H1 (cell line): ENCODE results near the gene GRP. TPM values are rescaled to one million over a fixed set of nuclear protein-coding genes. Genes with fewer than 3 reads are reported as not detected.

ENCODE experiments used
- CTCF ChIA-PET: fragments of 300-600 bp; sonication (Branson Sonifier 250); formaldehyde crosslinking; loops from one replicate; lab custom pipeline; 2021; ENCODE audit not compliant: partially characterized antibody; lab: Charles Lee
- POLR2A ChIA-PET: fragments of 300-600 bp; sonication (Branson Sonifier 250); formaldehyde crosslinking; loops from one replicate; lab custom pipeline; 2021; ENCODE audit warnings: inconsistent platforms; ENCODE audit not compliant: partially characterized antibody; lab: Charles Lee
- DNase-seq, 2 experiments: peaks; one replicate each; pipeline versions ENCODE4 v3.0.0 to v3.0.0-alpha.2; 2010 to 2022; ENCODE audit warnings: low spot score in 2 of 2, low read depth in 1 of 2, mixed read lengths in 1 of 2
- FAIRE-seq: peaks from 2 replicates; lab custom pipeline; 2011; peaks lifted over from hg19 to GRCh38; lab: Jason Lieb, UNC
- H2AFZ ChIP-seq: 2 replicates; pipeline ENCODE4 v1.8.1; 2012; ENCODE audit warnings: low read length, inconsistent platforms
- H2AK5ac ChIP-seq: 2 replicates; pipeline ENCODE4 v1.6.1; 2013; ENCODE audit warnings: low read depth, low read length
- H2BK120ac ChIP-seq: replicated peaks from 2 replicates; pipeline ENCODE3; 2013; ENCODE audit warnings: low read depth, low read length, inconsistent platforms
- H2BK12ac ChIP-seq: 2 replicates; pipeline ENCODE4 v1.6.1; 2013; ENCODE audit warnings: low read depth, low read length
- H2BK15ac ChIP-seq: 2 replicates; pipeline ENCODE4 v1.6.1; 2013; ENCODE audit warnings: low read length
- H2BK20ac ChIP-seq: 2 replicates; pipeline ENCODE4 v1.6.1; 2013; ENCODE audit warnings: low read length
- H2BK5ac ChIP-seq: 2 replicates; pipeline ENCODE4 v1.6.1; 2013; ENCODE audit warnings: low read depth, low read length
- H3K14ac ChIP-seq: 2 replicates; pipeline ENCODE4 v1.6.1; 2013; ENCODE audit warnings: inconsistent platforms; ENCODE audit not compliant: insufficient read length
- H3K18ac ChIP-seq: 2 replicates; pipeline ENCODE4 v1.6.1; 2013; ENCODE audit warnings: low read length; ENCODE audit errors: extremely low read depth
- H3K23ac ChIP-seq: 2 replicates; pipeline ENCODE4 v1.6.1; 2013; ENCODE audit warnings: inconsistent platforms; ENCODE audit not compliant: insufficient read length
- H3K23me2 ChIP-seq: 2 replicates; pipeline ENCODE4 v1.6.1; 2013; ENCODE audit warnings: low read depth, low read length
- H3K27ac ChIP-seq: 2 replicates; pipeline ENCODE4 v1.6.1; 2011; ENCODE audit warnings: low read depth, low read length, inconsistent platforms
- H3K27me3 ChIP-seq, 4 experiments: replicated peaks in 1 of 4; 1 replicate in 1 of 4; 2 replicates in 3 of 4; pipeline versions ENCODE4 v1.6.1 to v1.8.1; 2011 to 2013; ENCODE audit warnings: low read length in 3 of 4, mild to moderate bottlenecking in 3 of 4, inconsistent platforms in 2 of 4, mixed read lengths in 2 of 4, moderate library complexity in 1 of 4; ENCODE audit not compliant: control insufficient read depth in 3 of 4, insufficient read depth in 3 of 4; ENCODE audit errors: extremely low read depth in 1 of 4
- H3K36me3 ChIP-seq, 4 experiments: 2 replicates each; pipeline versions ENCODE4 v1.6.1 to v1.8.1; 2011 to 2013; ENCODE audit warnings: mild to moderate bottlenecking in 4 of 4, low read length in 3 of 4, moderate library complexity in 2 of 4, control low read depth in 1 of 4, inconsistent platforms in 1 of 4; ENCODE audit not compliant: insufficient read depth in 4 of 4, control insufficient read depth in 2 of 4
- H3K4ac ChIP-seq: replicated peaks from 2 replicates; pipeline ENCODE3; 2013; ENCODE audit warnings: low read length, low read depth, mixed read lengths, inconsistent platforms; ENCODE audit not compliant: insufficient read length
- H3K4me1 ChIP-seq, 4 experiments: replicated peaks in 1 of 4; 1 replicate in 1 of 4; 2 replicates in 3 of 4; pipeline versions ENCODE4 v1.6.1 to v1.8.1; 2011 to 2013; ENCODE audit warnings: low read length in 3 of 4, inconsistent platforms in 2 of 4, mixed read lengths in 1 of 4; ENCODE audit not compliant: insufficient read depth in 4 of 4, control insufficient read depth in 3 of 4
- H3K4me2 ChIP-seq, 2 experiments: 2 replicates each; pipeline versions ENCODE4 v1.6.1 to v1.8.1; 2011 to 2013; ENCODE audit warnings: low read depth in 2 of 2, low read length in 2 of 2, control low read depth in 1 of 2, inconsistent platforms in 1 of 2, mild to moderate bottlenecking in 1 of 2; ENCODE audit not compliant: insufficient read depth in 1 of 2
- H3K4me3 ChIP-seq, 4 experiments: fragments of 200-600, 300-600 bp in 1 of 4; sonication (generic), shearing (Covaris generic), sonication (Bioruptor Twin) in 1 of 4; 2 replicates each; pipeline versions ENCODE4 v1.5.1 to v1.8.1; 2011 to 2016; ENCODE audit warnings: low read length in 4 of 4, low read depth in 3 of 4, control low read depth in 2 of 4, inconsistent platforms in 2 of 4, mild to moderate bottlenecking in 2 of 4, mixed read lengths in 1 of 4, moderate library complexity in 1 of 4; ENCODE audit not compliant: insufficient read depth in 2 of 4; ENCODE audit errors: extremely low read depth in 1 of 4
- H3K56ac ChIP-seq: replicated peaks from 2 replicates; pipeline ENCODE3; 2013; ENCODE audit warnings: low read depth, mild to moderate bottlenecking, mixed read lengths, low read length, inconsistent platforms; ENCODE audit not compliant: insufficient read length
- H3K79me1 ChIP-seq: 2 replicates; pipeline ENCODE4 v1.6.1; 2013; ENCODE audit warnings: low read depth, low read length, control low read depth
- H3K79me2 ChIP-seq, 2 experiments: 2 replicates each; pipeline versions ENCODE4 v1.6.1 to v1.8.1; 2012 to 2013; ENCODE audit warnings: low read length in 2 of 2, mild to moderate bottlenecking in 2 of 2, inconsistent platforms in 1 of 2; ENCODE audit not compliant: insufficient read depth in 2 of 2, control insufficient read depth in 1 of 2
- H3K9ac ChIP-seq, 4 experiments: replicated peaks in 1 of 4; 1 replicate in 1 of 4; 2 replicates in 3 of 4; pipeline versions ENCODE4 v1.6.1 to v1.8.1; 2011 to 2013; ENCODE audit warnings: low read depth in 3 of 4, low read length in 3 of 4, control low read depth in 2 of 4, mild to moderate bottlenecking in 2 of 4, moderate library complexity in 2 of 4, inconsistent platforms in 1 of 4; ENCODE audit errors: extremely low read depth in 1 of 4
- H3K9me3 ChIP-seq, 2 experiments: 2 replicates each; pipeline versions ENCODE4 v1.6.1 to v1.8.1; 2012 to 2013; ENCODE audit warnings: mild to moderate bottlenecking in 2 of 2, moderate library complexity in 2 of 2, control low read depth in 1 of 2, inconsistent platforms in 1 of 2, low read depth in 1 of 2, low read length in 1 of 2, mixed read lengths in 1 of 2; ENCODE audit not compliant: insufficient read depth in 2 of 2
- H4K20me1 ChIP-seq, 2 experiments: replicated peaks in 1 of 2; 2 replicates each; pipeline versions ENCODE3 to v1.8.1; 2011 to 2013; ENCODE audit warnings: inconsistent platforms in 2 of 2, low read length in 2 of 2, mild to moderate bottlenecking in 1 of 2; ENCODE audit not compliant: insufficient read depth in 2 of 2, control insufficient read depth in 1 of 2
- H4K5ac ChIP-seq: 2 replicates; pipeline ENCODE4 v1.6.1; 2013; ENCODE audit warnings: low read length, low read depth, mixed read lengths, inconsistent platforms; ENCODE audit not compliant: insufficient read length
- H4K8ac ChIP-seq: 2 replicates; pipeline ENCODE4 v1.8.0; 2013; ENCODE audit warnings: mild to moderate bottlenecking, moderate library complexity, low read length, inconsistent platforms; ENCODE audit not compliant: insufficient read depth; ENCODE audit errors: extremely low read depth
- H4K91ac ChIP-seq: replicated peaks from 2 replicates; pipeline ENCODE3; 2013; ENCODE audit warnings: low read length, mixed read lengths, inconsistent platforms; ENCODE audit not compliant: insufficient read length
- BRCA1 ChIP-seq: IDR thresholded peaks from 2 replicates; pipeline ENCODE4 v1.6.1; 2012; ENCODE audit warnings: low read depth, low read length, improper control_type of control experiment
- CREB1 ChIP-seq: IDR thresholded peaks from 2 replicates; pipeline ENCODE4 v1.6.1; 2012; ENCODE audit warnings: inconsistent platforms
- HDAC2 ChIP-seq, 2 experiments: fragments of 300-600 bp in 1 of 2; sonication (generic) in 1 of 2; IDR thresholded peaks; 2 replicates each; pipeline ENCODE4 v1.6.1; 2011 to 2012; ENCODE audit warnings: low read depth in 2 of 2, low read length in 2 of 2, mild to moderate bottlenecking in 2 of 2, moderate library complexity in 2 of 2, borderline replicate concordance in 1 of 2, inconsistent platforms in 1 of 2
- JUND ChIP-seq: IDR thresholded peaks from 2 replicates; pipeline ENCODE4 v1.6.1; 2011; ENCODE audit warnings: mild to moderate bottlenecking, improper control_type of control experiment, low read length
- RAD21 ChIP-seq, 2 experiments: IDR thresholded peaks in 1 of 2; conservative IDR thresholded peaks in 1 of 2; 2 replicates each; pipeline ENCODE4 v1.6.1; 2011; ENCODE audit warnings: low read depth in 2 of 2, low read length in 2 of 2, improper control_type of control experiment in 1 of 2, inconsistent platforms in 1 of 2, mild to moderate bottlenecking in 1 of 2, moderate library complexity in 1 of 2
- RNF2 ChIP-seq: fragments of 200-900, 300-1000 bp; sonication (generic); IDR thresholded peaks from 2 replicates; pipeline ENCODE4 v1.7.1; 2016; ENCODE audit warnings: borderline replicate concordance, low read depth, mild to moderate bottlenecking, antibody characterized with exemption, low read length; ENCODE audit not compliant: poor library complexity, severe bottlenecking; ENCODE audit errors: missing control alignments
- SP4 ChIP-seq: IDR thresholded peaks from 2 replicates; pipeline ENCODE4 v1.6.1; 2012; ENCODE audit warnings: low read length, inconsistent platforms
- SRF ChIP-seq: IDR thresholded peaks from 2 replicates; pipeline ENCODE4 v1.6.1; 2011; ENCODE audit warnings: mild to moderate bottlenecking, low read depth, low read length, moderate library complexity
- TBP ChIP-seq: IDR thresholded peaks from 2 replicates; pipeline ENCODE4 v1.6.1; 2011; ENCODE audit warnings: low read depth, low read length, improper control_type of control experiment
- TCF12 ChIP-seq: IDR thresholded peaks from 2 replicates; pipeline ENCODE4 v1.6.1; 2011; ENCODE audit warnings: low read depth, mild to moderate bottlenecking, low read length
- ZNF274 ChIP-seq: IDR thresholded peaks from 2 replicates; pipeline ENCODE4 v1.7.0; 2012; ENCODE audit warnings: low read length, borderline replicate concordance; ENCODE audit errors: extremely low read depth
- WGBS, 2 experiments: shearing (Covaris generic) in 1 of 2; methylation state at CpG; one replicate each; pipeline versions ENCODE4 v1.1.6 to v1.1.7; 2013 to 2015; ENCODE audit warnings: low lambda C conversion rate in 2 of 2, mixed read lengths in 2 of 2, inconsistent platforms in 1 of 2, low coverage in 1 of 2, missing lambda C conversion rate in 1 of 2; ENCODE audit not compliant: insufficient replicate concordance in 2 of 2, insufficient coverage in 1 of 2, insufficient read length in 1 of 2; ENCODE audit errors: extremely low coverage in 1 of 2, missing lambda C conversion rate in 1 of 2; 5-methylcytosine and 5-hydroxymethylcytosine counted together
- polyA plus RNA-seq, 7 experiments: library from polyadenylated mRNA; depleted of rRNA in 3 of 7; stranded (reverse) in 5 of 7; unstranded in 2 of 7; fragments of >200 nt in 5 of 7; fragments of 200-250 nt in 2 of 7; gene quantifications; 1 replicate in 5 of 7; 2 replicates in 1 of 7; 4 replicates in 1 of 7; pipeline versions ENCODE4 v1.2.1 to v1.2.3, GENCODE V29; 2011 to 2013; ENCODE audit warnings: missing spikeins in 2 of 7, mixed read lengths in 2 of 7
- total RNA-seq: library from RNA; stranded (reverse); fragmentation: NEBNext Ultra II Directional; extraction: Animal tissue kit (Norgen Biotek cat#: 25700); gene quantifications from 2 replicates; pipeline ENCODE4 v1.2.1, GENCODE V29; 2021
- TF ChIP-seq, protein P1 (sequence below): IDR thresholded peaks from 2 replicates; pipeline ENCODE4 v1.6.1; 2012; ENCODE audit warnings: inconsistent platforms

GRP gene
- total and polyA plus RNA-seq, 2 of the 8 experiments (the other 6 are each of a cell fraction or from before 2014, with no cell fraction given), result not detected

DNA sequence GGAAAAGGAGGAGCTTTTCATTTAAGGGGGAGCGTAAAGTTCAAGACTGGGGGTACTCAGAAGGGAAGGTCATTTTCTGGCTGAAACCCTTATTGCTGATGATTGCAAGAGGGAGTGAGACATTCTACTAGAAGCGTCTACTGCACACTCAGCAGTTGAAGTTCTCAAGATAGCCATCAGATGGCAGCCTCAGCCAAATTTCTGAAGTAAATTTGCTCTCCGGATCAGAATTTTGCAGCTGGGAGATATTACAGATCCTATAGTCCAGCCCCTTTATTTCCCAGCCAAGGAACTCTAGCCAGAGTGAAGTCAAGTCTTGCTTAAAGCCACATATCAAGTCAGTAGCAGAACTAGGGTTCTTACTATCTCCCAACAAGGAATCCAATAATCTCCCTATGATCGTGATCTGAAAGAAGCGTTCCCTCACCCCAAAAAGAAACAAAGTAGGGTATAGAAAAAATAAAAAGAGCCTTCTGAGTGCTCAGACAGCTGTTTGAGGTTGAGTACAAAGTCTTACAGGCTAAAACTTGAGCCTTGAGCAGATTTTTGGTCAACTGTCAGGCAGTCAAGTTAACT, 29.3 kb downstream of the GRP start:
- WGBS, 2 experiments, result 38% methylated on average over 5 of the region's 5 CpGs; no CpG with 5 or more reads in 1 of the 2 experiments
- Histone ChIP-seq H4K5ac (no peak overlapping the region), H3K36me3 (no peaks in the 10 kb centered on the region), H3K23me2 (no peaks in the 10 kb centered on the region), H4K91ac (no peak overlapping the region), H2BK120ac (no peak overlapping the region), H3K18ac (no peak overlapping the region), H3K79me1 (no peaks in the 10 kb centered on the region), H3K4ac (no peak overlapping the region), H3K56ac (no peak overlapping the region), H3K14ac (no peak overlapping the region), H3K9ac (no peak overlapping the region), H2BK5ac (no peak overlapping the region), H2AK5ac (no peak overlapping the region), H2BK15ac (no peak overlapping the region), H4K8ac (no peak overlapping the region), H3K9me3 (no peaks in the 10 kb centered on the region), H3K79me2 (no peaks in the 10 kb centered on the region), H2BK20ac (no peak overlapping the region), H3K27me3 (no peaks in the 10 kb centered on the region), H2BK12ac (no peak overlapping the region), H3K4me1 (no peaks in the 10 kb centered on the region), H3K27ac (no peak overlapping the region), H4K20me1 (no peaks in the 10 kb centered on the region), H3K4me2 (no peak overlapping the region), H3K23ac (no peak overlapping the region), H3K4me3 (no peak overlapping the region), H2AFZ (no peak overlapping the region)
- FAIRE-seq (peak; percentile 87), DNase-seq (peak in 1 of 2 experiments; percentile 66)
- ChIA-PET CTCF (interaction anchor here (0.7 to 5.2 kb wide), 29 partner anchors 10 to 409 kb away, joined by 3 to 129 read pairs (median 5); partner anchors contain the start of genes GRP and RAX), POLR2A (interaction anchor here (0.8 to 1.5 kb wide), 4 partner anchors 18 to 107 kb away, joined by 3 to 7 read pairs (median 3); no protein-coding TSS in a partner anchor)
- TF ChIP-seq CREB1, result no peak
- no peak for TF ChIP-seq ZNF274
- TF ChIP-seq, protein P1, sequence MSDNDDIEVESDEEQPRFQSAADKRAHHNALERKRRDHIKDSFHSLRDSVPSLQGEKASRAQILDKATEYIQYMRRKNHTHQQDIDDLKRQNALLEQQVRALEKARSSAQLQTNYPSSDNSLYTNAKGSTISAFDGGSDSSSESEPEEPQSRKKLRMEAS, result no peak
- TF ChIP-seq TCF12, result no peak
- no peak for TF ChIP-seq TBP
- TF ChIP-seq RAD21 (IDR thresholded peaks at IDR 0.05 in 1 of 2, conservative IDR thresholded peaks at IDR 0.05 in 1 of 2; ENCODE audit: low read depth in 2 of 2, low read length in 2 of 2), result peak; percentile 85 to 93
- TF ChIP-seq RNF2, result no peak
- no peak for TF ChIP-seq SRF
- no peak for TF ChIP-seq SP4
- TF ChIP-seq HDAC2 (IDR thresholded peaks at IDR 0.05; ENCODE audit: borderline replicate concordance in 1 of 2, low read depth in 2 of 2, low read length in 2 of 2), result no peak
- TF ChIP-seq JUND, result no peak
- no peak for TF ChIP-seq BRCA1
